HCT116 (cell line): ENCODE results near the gene P2RX1.

Source experiments
- CEBPB ChIP-seq: IDR thresholded peaks from 2 replicates; pipeline ENCODE4 v1.6.1; 2012; ENCODE audit warnings: low read depth
- CTCF ChIP-seq, 3 experiments: fragments of 200-600 bp in 1 of 3; sonication (generic) in 1 of 3; IDR thresholded peaks in 2 of 3; conservative IDR thresholded peaks in 1 of 3; 2 replicates each; pipeline ENCODE4 v1.5.1; 2012 to 2017; ENCODE audit warnings: low read depth in 2 of 3, low read length in 2 of 3, antibody characterized with exemption in 1 of 3, borderline replicate concordance in 1 of 3, control low read depth in 1 of 3, mild to moderate bottlenecking in 1 of 3, mixed read lengths in 1 of 3, mixed run types in 1 of 3, moderate library complexity in 1 of 3; ENCODE audit not compliant: insufficient read depth in 1 of 3
- EGR1 ChIP-seq: IDR thresholded peaks from 2 replicates; pipeline ENCODE4 v1.6.1; 2012; ENCODE audit warnings: low read depth
- ELF1 ChIP-seq: IDR thresholded peaks from 2 replicates; pipeline ENCODE4 v1.6.1; 2012; ENCODE audit warnings: low read depth, borderline replicate concordance
- POLR2A ChIP-seq: IDR thresholded peaks from 2 replicates; pipeline ENCODE4 v1.7.0; 2011; ENCODE audit warnings: borderline replicate concordance; ENCODE audit not compliant: insufficient read depth, insufficient read length; ENCODE audit errors: extremely low read depth
- POLR2AphosphoS5 ChIP-seq: IDR thresholded peaks from 2 replicates; pipeline ENCODE4 v1.6.1; 2011; ENCODE audit warnings: mild to moderate bottlenecking, low read depth, low read length, moderate library complexity
- RAD21 ChIP-seq: IDR thresholded peaks from 2 replicates; pipeline ENCODE4 v1.6.1; 2012; ENCODE audit warnings: low read depth, mild to moderate bottlenecking
- REST ChIP-seq: IDR thresholded peaks from 2 replicates; pipeline ENCODE4 v1.6.1; 2012; ENCODE audit warnings: low read depth
- SRF ChIP-seq: IDR thresholded peaks from 2 replicates; pipeline ENCODE4 v1.6.1; 2012; ENCODE audit warnings: low read depth
- YY1 ChIP-seq: IDR thresholded peaks from 2 replicates; pipeline ENCODE4 v1.6.1; 2011; ENCODE audit warnings: low read length, low read depth, moderate library complexity, mild to moderate bottlenecking; ENCODE audit not compliant: insufficient replicate concordance; ENCODE audit errors: extremely low read depth
- ZFX ChIP-seq: fragments of 450-650 bp; IDR thresholded peaks from 2 replicates; pipeline ENCODE4 v1.6.1; 2017
- TF ChIP-seq, protein P1 (sequence below): IDR thresholded peaks from 2 replicates; pipeline ENCODE4 v1.6.1; 2012

DNA sequence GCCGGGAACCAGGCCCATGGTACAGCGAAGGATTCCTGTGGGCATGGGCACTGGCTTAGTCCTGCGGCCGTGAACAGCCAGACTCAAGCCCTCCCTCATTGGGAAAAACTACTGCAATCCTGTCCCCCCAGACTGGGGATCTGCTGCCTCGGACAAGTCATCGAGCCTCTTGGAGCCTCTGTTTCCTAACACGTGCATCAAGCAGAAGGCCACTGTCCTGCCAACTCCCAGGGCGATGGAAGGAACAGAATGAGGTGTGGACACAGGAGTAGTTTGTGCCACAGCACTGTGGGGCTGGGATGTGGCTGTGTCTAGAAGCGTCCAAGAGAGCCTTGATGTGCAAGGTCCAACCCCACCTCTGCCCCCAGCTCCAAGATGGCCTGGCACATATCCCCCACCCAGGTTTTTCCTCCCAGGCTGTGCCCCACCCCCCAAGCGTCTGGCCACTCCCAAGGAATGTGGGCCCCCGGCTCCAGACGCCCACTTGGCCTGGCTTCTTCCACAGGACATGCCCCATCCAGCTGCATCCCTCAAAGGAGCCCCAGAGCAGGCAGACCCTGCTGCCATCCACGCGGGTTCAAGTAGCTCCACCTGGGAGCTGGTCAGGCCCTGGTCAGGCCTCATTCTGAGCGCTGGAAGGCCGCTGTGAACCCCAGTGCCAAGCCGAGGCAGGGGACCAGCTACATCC lies 26.8 kb downstream of the P2RX1 start:
- TF ChIP-seq, protein P1, sequence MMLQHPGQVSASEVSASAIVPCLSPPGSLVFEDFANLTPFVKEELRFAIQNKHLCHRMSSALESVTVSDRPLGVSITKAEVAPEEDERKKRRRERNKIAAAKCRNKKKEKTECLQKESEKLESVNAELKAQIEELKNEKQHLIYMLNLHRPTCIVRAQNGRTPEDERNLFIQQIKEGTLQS = no peak
- TF ChIP-seq POLR2A (no peak), CTCF (IDR thresholded peaks at IDR 0.05 in 2 of 3, conservative IDR thresholded peaks at IDR 0.05 in 1 of 3; ENCODE audit: borderline replicate concordance in 1 of 3, insufficient read depth in 1 of 3, low read depth in 2 of 3, low read length in 2 of 3) (no peak), YY1 (no peak), CEBPB (no peak), ELF1 (no peak), ZFX (no peak), POLR2AphosphoS5 (no peak), SRF (no peak), RAD21 (no peak), EGR1 (no peak), REST (no peak)
